OCI-M1 (cell line): Measurements from ENCODE around the gene SGSM2.

Experiments
- DNase-seq: peaks from one replicate; lab custom pipeline; 2025; lab: John Stamatoyannopoulos, UW

SGSM2 gene

GRCh38 chr17:2368359-2368758 is 31.1 kb downstream of the SGSM2 start:
- DNase-seq, result no peak

GRCh38 chr17:2369039-2369438 is 31.7 kb downstream of the SGSM2 start:
- no peak for DNase-seq

GRCh38 chr17:2369551-2370210 is 32.4 kb downstream of the SGSM2 start:
- no peak for DNase-seq

GRCh38 chr17:2370211-2370589 is 32.9 kb downstream of the SGSM2 start:
- DNase-seq, result no peak

DNA sequence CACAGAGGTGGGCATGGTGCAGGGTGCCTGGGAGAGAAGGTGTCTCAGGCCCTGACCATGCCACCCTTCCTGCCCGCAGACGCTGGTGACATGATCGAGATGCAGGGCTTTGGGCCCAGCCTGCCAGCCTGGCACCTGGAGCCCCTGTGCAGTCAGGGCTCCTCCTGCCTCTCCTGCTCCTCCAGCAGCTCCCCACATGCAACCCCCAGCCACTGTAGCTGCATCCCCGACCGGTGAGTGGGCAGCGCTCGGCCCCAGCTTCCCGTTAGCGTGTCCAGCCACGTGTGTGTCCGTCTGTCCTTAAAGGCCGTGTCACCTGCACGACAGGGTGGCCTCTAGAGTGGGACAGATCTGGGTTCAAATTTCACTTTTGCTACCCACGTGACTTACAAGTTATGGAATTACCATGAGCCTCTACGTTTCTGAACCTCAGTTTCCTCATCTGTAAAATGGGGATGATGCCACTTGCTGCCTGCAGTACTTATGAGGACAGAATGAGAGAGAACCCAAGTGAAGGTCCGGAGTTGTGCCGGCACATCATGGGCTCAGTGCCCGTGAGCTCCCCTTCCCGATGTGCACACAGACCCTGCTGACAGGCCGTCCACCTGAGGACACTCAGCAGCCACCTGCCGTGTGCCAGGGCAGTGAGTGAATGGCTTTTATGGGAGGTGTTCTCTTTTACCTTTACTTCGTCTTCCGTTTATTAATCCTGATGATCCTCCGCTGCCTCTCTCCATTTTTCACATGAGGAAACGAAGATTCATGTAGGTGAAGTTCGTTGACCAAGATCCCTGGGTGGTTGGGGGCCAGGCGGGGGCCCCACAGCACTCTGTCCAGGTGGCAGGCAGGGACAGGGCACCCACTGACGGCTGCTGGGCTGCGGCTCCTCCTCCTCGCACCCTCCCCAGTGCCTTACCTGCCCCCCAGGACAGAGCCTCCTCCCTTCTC is 34.2 kb downstream of the SGSM2 start:
- no peak for DNase-seq

- no peak for DNase-seq
Observed at GRCh38 chr17:2372180-2372579, 34.9 kb downstream of the SGSM2 start.

DNA sequence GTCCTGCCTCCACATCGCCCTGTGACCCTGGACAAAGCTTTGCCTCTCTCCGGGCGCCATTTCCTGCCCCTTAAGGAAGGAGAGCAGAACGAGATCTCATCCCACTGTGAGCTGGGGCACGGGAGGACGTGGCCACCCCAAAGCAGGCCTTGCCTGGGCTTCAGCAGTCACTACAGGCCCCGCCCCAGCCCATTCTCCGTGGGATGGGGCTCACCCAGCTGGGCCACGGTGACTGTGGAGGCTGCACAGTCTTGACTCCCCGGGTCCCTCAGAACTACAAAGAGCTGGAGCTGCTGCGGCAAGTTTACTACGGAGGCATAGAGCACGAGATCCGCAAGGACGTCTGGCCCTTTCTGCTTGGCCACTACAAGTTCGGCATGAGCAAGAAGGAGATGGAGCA is 35.4 kb downstream of the SGSM2 start:
- DNase-seq, result no peak

DNA sequence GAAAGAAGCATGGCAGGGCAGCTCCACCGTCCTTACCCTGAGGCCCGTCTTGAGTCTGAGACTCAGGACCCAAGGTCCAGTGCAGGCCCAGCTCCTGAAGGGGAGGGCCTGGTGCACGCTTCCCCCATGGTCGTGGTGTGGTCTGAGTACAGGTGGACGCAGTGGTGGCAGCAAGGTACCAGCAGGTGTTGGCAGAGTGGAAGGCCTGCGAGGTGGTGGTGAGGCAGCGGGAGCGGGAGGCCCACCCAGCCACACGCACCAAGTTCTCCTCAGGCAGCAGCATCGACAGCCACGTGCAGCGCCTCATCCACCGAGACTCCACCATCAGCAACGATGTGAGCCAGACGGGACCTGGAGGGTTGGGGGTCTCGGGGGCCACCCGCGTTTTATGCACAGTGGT is 35.9 kb downstream of the SGSM2 start:
- DNase-seq, result no peak

DNA sequence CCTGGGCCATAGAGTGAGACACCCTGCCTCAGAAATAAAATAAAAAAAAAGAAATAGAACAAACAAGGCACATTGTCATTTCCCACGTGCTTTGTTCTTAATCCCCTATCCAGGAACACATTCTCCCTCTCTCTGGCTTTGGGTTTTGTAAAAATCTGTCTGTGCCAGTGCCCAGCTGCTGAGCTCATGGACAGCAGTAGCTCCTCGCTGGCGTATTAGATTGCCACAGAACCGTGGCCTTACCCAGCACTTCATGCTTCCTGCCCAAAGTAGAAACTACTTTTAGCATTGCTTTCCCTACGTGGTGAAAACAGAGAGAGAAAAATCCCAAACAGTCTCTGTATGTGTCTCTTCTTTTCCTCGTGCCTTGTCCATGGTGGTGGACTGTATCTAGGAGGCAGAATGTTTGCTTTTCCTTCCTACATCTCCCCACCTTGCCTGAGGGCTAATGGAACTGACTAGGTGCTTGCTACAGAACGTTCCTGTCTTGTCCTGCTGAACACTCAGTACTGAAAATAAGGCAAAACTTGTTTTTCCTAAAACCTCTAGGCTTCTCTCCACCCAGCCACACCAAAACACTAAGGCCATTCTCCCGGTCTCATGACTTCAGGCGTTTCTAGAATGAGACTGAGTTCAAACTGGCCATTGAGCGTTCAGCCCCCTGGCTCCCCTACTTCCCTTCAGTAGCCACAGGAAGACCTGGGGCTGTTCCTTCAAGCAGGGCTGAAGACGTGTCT is 37.4 kb downstream of the SGSM2 start:
- no peak for DNase-seq

- no peak for DNase-seq
Observed at GRCh38 chr17:2375406-2375805, 38.1 kb downstream of the SGSM2 start.

GRCh38 chr17:2376107-2376506 is 38.8 kb downstream of the SGSM2 start:
- DNase-seq, result no peak

DNA sequence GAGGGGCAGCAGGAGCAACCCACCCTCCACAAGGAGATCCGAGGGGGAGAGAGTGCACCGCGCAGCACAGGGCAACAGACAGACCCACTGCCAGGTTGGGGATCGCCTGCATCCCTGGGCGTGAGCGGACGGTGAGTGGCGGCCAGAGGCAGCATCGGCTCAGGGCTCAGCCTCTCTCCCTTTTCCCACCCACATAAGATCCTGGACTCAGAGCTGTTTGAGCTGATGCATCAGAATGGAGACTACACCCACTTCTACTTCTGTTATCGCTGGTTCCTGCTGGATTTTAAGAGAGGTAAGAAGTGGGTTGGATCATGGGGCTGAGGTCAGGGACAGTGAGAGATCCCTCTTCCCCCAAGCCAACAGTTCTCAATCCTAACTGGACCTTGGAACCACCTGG is 40.4 kb downstream of the SGSM2 start:
- no peak for DNase-seq

- no peak for DNase-seq
Observed at GRCh38 chr17:2378905-2379304, 41.6 kb downstream of the SGSM2 start.

DNA sequence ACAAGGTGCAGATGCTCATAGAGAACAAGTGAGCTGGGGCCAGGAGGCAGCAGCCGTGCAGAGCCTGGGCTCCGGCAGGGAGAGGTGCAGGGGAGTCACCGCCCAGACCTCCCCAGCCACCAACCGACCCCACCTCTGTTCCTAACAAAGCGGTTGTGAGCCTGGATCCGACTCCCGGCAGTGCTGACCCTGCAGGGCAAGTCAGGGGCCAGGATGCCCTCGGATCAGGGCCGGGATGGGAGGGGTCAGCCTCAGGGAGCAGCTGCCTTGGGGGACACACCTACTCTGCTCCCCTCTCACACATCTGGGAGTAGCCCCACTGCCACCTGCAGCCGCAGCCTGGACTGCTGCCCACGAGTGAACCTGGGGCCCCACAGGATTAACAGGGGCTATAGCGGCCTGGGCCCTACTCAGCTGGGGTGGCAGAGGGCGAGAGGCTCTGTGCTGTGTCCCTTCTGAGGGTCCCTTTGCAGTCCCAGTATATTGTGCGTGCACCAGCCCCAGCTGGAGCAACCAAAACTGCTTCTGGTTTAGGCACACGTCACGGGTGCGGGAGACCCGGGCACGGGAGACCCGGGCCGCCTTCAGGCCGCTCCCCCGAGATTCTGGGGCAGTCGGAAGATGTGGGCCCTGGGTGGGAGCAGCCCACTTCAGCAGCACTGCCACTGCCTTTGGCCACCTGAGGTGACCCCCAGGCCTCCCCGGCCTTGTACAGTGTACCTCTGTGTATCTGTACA is 42.4 kb downstream of the SGSM2 start:
- no peak for DNase-seq

GRCh38 chr17:2380226-2380922 is 43.1 kb downstream of the SGSM2 start:
- no peak for DNase-seq

DNA sequence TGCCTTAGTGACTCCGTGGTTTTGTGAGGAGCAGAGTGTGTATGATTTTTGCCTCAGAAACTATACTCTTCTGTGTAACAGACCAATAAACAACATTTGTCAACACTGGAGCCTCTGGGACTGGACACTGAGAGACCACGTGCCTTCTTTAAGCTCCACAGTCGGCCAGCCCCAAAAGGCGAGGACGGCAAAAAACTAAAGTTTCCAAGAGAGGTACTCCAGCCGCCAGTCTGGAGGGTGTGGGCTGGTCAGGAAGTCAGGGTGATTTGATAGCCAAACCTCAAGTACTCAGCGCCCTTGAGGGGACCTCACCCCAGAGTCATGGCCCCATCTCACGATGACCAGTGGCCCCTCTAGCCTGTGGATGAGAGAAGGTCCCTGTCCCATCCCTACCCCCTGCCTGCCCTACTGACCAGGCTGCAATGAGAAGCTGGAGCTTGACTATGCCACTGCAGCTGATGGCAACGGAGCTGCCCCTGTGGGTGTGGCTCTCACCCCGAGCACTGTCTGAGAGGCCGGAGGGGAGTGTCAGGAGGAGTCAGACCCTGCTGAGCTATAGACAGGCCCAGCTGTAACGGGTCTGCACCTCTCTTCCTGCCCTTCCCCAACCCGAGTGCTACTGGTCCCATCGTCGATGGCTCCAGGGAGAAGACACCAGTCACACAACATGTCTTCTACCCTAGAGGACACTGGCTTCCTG is 43.8 kb downstream of the SGSM2 start:
- DNase-seq, result no peak

GRCh38 chr17:2383628-2384167 is 46.4 kb downstream of the SGSM2 start:
- peak; percentile 18 for DNase-seq

GRCh38 chr17:2384439-2385127 is 47.3 kb downstream of the SGSM2 start:
- no peak for DNase-seq

DNA sequence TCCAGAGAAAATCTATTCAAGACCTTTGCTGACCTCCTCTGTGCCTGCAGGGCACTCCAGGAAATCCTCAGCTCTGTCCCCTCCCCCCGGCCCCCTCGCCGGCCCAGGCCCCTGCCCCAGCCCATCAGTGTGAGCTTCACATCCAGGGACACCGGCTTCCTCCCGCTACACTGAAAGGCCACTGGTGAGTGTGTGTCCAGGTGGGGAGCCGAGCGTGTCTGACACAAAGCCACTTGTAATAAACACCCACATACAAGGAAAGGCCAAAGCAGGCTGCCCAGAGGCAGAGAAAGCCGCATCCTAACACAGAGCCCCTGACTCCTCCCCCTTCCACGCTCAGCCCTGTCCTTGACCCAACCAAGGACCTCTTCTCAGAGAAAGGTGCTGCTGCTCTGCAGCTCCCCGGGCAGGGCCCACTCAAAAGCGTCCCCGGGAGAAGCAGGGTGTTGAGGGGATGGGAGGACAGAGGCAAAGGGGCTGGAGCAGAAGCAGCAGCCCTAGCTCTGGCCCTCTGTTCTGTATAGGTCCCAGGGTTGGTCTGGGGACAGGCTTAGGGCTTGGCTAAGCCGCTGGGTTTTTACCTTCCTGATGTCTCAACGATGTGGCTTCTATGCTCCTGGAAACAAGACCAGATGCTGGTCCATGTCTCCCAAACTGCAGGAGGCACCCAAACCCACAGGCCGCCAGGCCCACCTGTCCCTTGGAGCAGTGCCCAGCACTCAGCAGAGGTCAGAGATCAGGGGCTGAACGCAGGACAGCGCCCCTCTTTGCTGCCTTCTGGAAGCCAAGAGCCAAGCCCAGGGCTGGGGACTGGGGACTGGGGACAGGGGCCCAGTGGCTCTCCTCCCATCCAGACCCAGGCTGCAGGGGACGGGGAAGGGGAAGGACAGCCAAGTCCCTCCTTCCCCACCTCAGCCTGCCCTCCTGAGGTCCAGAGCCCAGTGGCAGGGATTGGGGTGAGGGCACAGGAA is 48.2 kb downstream of the SGSM2 start:
- DNase-seq, result no peak
